Thymus (tissue), 11 donors: ENCODE results near the gene HOXC6. TPM values are rescaled to one million over a fixed set of nuclear protein-coding genes. Genes with fewer than 3 reads are reported as not detected.

Source experiments
- DNase-seq, 9 donors: peaks; one replicate each; pipeline ENCODE4 v3.0.0-alpha.2; 2013; ENCODE audit warnings: low spot score in 9 of 9, low read depth in 6 of 9, missing footprints in 1 of 9
- H3K27ac ChIP-seq, 2 donors: one replicate each; pipeline ENCODE4 v1.5.1; 2013; ENCODE audit warnings: control low read depth in 1 of 2, low read depth in 1 of 2, low read length in 1 of 2, mild to moderate bottlenecking in 1 of 2, moderate library complexity in 1 of 2
- H3K27me3 ChIP-seq, 2 donors: one replicate each; pipeline ENCODE4 v1.5.1; 2013; ENCODE audit warnings: low read length in 1 of 2; ENCODE audit not compliant: control insufficient read depth in 2 of 2, insufficient read depth in 1 of 2
- H3K36me3 ChIP-seq, 2 donors: one replicate each; pipeline ENCODE4 v1.5.1; 2013; ENCODE audit warnings: low read length in 1 of 2, mild to moderate bottlenecking in 1 of 2, moderate library complexity in 1 of 2; ENCODE audit not compliant: control insufficient read depth in 2 of 2, insufficient read depth in 2 of 2
- H3K4me1 ChIP-seq, 2 donors: one replicate each; pipeline ENCODE4 v1.5.1; 2013; ENCODE audit warnings: low read length in 2 of 2; ENCODE audit not compliant: control insufficient read depth in 2 of 2, insufficient read depth in 2 of 2
- H3K4me3 ChIP-seq, 2 donors: one replicate each; pipeline ENCODE4 v1.5.1; 2013; ENCODE audit warnings: low read length in 2 of 2, control low read depth in 1 of 2, mild to moderate bottlenecking in 1 of 2
- H3K9me3 ChIP-seq, 2 donors: one replicate each; pipeline ENCODE4 v1.5.1; 2013; ENCODE audit warnings: low read length in 1 of 2, mild to moderate bottlenecking in 1 of 2; ENCODE audit not compliant: control insufficient read depth in 2 of 2, insufficient read depth in 1 of 2
- WGBS: extraction: QIAGEN DNeasy Blood & Tissue Kit; methylation state at CpG from one replicate; pipeline ENCODE4 v1.1.7; 2013; 5-methylcytosine and 5-hydroxymethylcytosine counted together
- polyA plus RNA-seq: library from polyadenylated mRNA; stranded (reverse); fragments of 200-250 nt; gene quantifications from one replicate; pipeline ENCODE4 v1.2.3, GENCODE V29; 2013
- total RNA-seq: library from RNA; stranded (reverse); fragments of 120-200 nt; gene quantifications from one replicate; pipeline ENCODE4 v1.2.4, GENCODE V29; 2013
- donor health status: healthy.

Gene HOXC6
- total and polyA plus RNA-seq, 2 donors: 0.14 to 0.43 TPM

- Histone ChIP-seq H3K36me3 (no peaks in the 10 kb centered on the region), H3K9me3 (peaks cover 0 to 24% of the 10 kb centered on the region in 2 donors), H3K4me1 (peaks cover 0 to 12% of the 10 kb centered on the region in 2 donors), H3K4me3 (peak overlapping the region in 1 of 2 donors; percentile 44), H3K27ac (no peak overlapping the region), H3K27me3 (peaks cover 79 to 100% of the 10 kb centered on the region in 2 donors)
- DNase-seq: no peak
- WGBS: 2% methylated on average over 48 of the region's 48 CpGs
Observed at GRCh38 chr12:53995378-53996239, 32.6 kb upstream of the HOXC6 start.

- no peak for DNase-seq
- 23% methylated on average over 29 of the region's 29 CpGs for WGBS
- peaks cover 80 to 100% of the 10 kb centered on the region in 2 donors for H3K27me3 ChIP-seq
- peaks cover 0 to 24% of the 10 kb centered on the region in 2 donors for H3K9me3 ChIP-seq
- H3K4me1 ChIP-seq: peaks cover 0 to 12% of the 10 kb centered on the region in 2 donors
- peak overlapping the region in 1 of 2 donors; percentile 44 for H3K4me3 ChIP-seq
- no peak overlapping the region for H3K27ac ChIP-seq
- no peaks in the 10 kb centered on the region for H3K36me3 ChIP-seq
Observed at GRCh38 chr12:53996240-53997203, 31.7 kb upstream of the HOXC6 start.

GRCh38 chr12:53997204-53998109 is 30.8 kb upstream of the HOXC6 start:
- Histone ChIP-seq H3K36me3 (no peaks in the 10 kb centered on the region), H3K9me3 (peaks cover 0 to 21% of the 10 kb centered on the region in 2 donors), H3K4me3 (no peak overlapping the region), H3K27me3 (peaks cover 81 to 100% of the 10 kb centered on the region in 2 donors), H3K27ac (no peak overlapping the region), H3K4me1 (peaks cover 0 to 12% of the 10 kb centered on the region in 2 donors)
- DNase-seq: no peak
- 8% methylated on average over 35 of the region's 35 CpGs for WGBS

- H3K4me1 ChIP-seq: peaks cover 0 to 12% of the 10 kb centered on the region in 2 donors
- WGBS: 12% methylated on average over 11 of the region's 11 CpGs
Observed at GRCh38 chr12:53998110-53998899, 29.9 kb upstream of the HOXC6 start.

GRCh38 chr12:53998900-53999236 is 29.4 kb upstream of the HOXC6 start:
- 15% methylated on average over 13 of the region's 13 CpGs for WGBS
- H3K27ac ChIP-seq: no peak overlapping the region
- H3K9me3 ChIP-seq: peaks cover 0 to 20% of the 10 kb centered on the region in 2 donors
- H3K4me3 ChIP-seq: no peak overlapping the region
- H3K36me3 ChIP-seq: no peaks in the 10 kb centered on the region
- H3K27me3 ChIP-seq: peaks cover 78 to 100% of the 10 kb centered on the region in 2 donors
- no peak for DNase-seq
- peaks cover 0 to 12% of the 10 kb centered on the region in 2 donors for H3K4me1 ChIP-seq

More at GRCh38 chr12:53998110-53998899, 29.9 kb upstream of the HOXC6 start:
- H3K4me3 ChIP-seq: no peak overlapping the region
- H3K27me3 ChIP-seq: peaks cover 77 to 100% of the 10 kb centered on the region in 2 donors
- H3K27ac ChIP-seq: no peak overlapping the region
- no peak for DNase-seq
- peaks cover 0 to 20% of the 10 kb centered on the region in 2 donors for H3K9me3 ChIP-seq
- H3K36me3 ChIP-seq: no peaks in the 10 kb centered on the region

- DNase-seq: no peak
- no peaks in the 10 kb centered on the region for H3K36me3 ChIP-seq
- peaks cover 0 to 12% of the 10 kb centered on the region in 2 donors for H3K4me1 ChIP-seq
- peaks cover 0 to 15% of the 10 kb centered on the region in 2 donors for H3K9me3 ChIP-seq
- WGBS: 5% methylated on average over 35 of the region's 35 CpGs
- H3K4me3 ChIP-seq: no peak overlapping the region
- no peak overlapping the region for H3K27ac ChIP-seq
- peaks cover 81 to 100% of the 10 kb centered on the region in 2 donors for H3K27me3 ChIP-seq
Observed at GRCh38 chr12:53999559-54000115, 28.6 kb upstream of the HOXC6 start.

- 7% methylated on average over 87 of the region's 87 CpGs for WGBS
- no peak within 1 kb of the TSS for H3K4me3 ChIP-seq
- peaks cover 0 to 6% of the 10 kb centered on the region in 2 donors for H3K4me1 ChIP-seq
- peak within 1 kb of the TSS in 1 of 2 donors; percentile 26 for H3K27ac ChIP-seq
- peaks cover 0 to 12% of the 10 kb centered on the region in 2 donors for H3K9me3 ChIP-seq
- H3K36me3 ChIP-seq: no peaks in the 10 kb centered on the region
- peaks cover 81 to 100% of the 10 kb centered on the region in 2 donors for H3K27me3 ChIP-seq
- no peak for DNase-seq
Observed at GRCh38 chr12:54000116-54001114, 27.8 kb upstream of the HOXC6 start, which contains the start of gene HOXC9. Gene HOXC9, plus strand, starts transcription at chr12:54000161. Its CDS starts 28 bp downstream, at chr12:54000189.
